ENCODE data around the gene PPARGC1A.
A peak's percentile ranks its signal among the peaks of the same experiment; 100 is the strongest.

Gene PPARGC1A

DNA sequence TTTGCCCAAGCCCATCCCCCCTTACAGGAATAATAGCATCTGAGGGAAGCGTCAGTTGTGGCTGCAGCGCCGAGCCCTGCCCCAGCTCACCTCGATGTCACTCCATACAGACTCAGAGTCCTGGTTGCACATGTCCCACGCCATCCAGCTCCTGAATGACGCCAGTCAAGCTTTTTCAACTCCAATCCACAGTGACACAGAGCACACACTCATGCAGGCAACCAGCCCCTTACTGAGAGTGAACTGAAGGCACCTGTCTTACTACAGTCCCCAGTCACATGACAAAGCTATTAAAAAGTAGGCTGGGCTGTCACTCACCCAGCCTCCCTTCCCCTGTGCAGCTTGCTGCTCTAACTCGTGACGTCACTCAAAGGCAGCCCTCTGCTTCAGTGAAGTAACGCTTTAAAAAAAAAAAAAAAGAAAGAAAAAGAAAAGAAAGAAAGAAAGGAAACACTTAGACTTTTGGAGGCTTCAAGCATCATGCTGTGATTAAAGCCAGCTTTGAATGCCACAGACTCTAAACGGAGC is at the start of gene PPARGC1A:
Gene PPARGC1A, minus strand, starts transcription at position 234 of the 528 bp plus-strand sequence. Its CDS starts 90 bp downstream, at position 144.
- peak; percentile 64 for DNase-seq (ENCODE audit: low spot score)

DNA sequence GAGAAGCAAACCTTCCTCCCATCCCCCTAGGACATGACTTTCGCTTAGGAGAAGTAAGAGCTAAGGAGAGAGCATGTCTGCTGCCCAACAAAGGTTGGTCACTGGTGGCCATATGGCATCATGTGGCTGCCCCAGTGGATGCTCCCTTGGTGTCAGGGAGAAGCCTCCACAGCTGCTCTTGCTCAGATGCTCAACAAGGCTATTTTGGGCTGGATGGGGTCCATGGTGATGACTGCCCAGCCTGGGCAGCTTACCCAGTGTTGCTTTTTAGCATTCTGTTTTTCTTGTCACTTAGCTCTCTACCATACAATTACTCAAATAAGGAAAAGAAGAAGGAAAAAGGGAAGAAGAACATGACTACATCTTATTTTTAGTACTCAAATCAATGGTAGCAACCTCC is 48.9 kb upstream of the PPARGC1A start:
- no peak for DNase-seq (ENCODE audit: low spot score)

DNA sequence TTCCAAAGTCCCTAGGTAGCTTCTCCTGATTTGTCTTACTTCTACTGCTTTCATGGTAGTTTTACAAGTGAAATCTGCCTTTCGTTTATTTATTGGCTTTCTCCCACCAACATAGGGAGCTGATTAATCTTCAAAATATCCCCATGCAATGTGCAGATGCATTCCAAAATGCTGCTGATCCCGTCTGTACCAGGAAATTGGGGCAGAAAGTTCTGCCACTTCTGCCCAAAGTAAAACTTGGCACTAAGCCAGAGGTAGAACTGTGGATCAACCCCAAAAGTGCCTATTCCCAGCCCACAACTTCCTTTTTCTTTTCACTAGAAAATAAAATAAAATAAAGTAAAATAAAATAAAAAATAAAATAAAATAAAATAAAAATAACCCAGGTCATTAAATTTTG is 47.3 kb upstream of the PPARGC1A start:
- DNase-seq (ENCODE audit: low spot score) = no peak

- DNase-seq (ENCODE audit: low spot score) = peak; percentile 50
These were observed 45.1 kb upstream of the PPARGC1A start for GRCh38 chr4:23934915-23935314.

DNA sequence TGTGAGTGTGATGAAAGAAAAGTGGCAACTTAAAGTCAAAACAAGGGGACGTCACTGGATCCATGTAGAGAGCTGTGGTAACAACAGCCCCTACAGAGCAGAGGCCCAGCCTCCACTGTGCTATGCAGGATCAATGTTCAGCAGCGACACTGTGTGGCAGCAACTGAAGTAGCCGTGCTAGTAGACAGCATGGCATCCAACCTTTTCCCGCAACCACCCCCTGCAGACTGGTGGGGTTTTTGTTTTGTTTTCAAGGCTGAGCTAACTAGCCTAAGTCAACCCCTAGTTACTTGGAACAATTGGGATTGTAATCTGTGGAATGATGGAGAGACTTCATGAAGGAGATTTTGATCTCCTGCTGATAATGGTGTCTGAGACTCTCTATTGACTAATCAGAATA is 44.4 kb upstream of the PPARGC1A start:
- DNase-seq (ENCODE audit: low spot score) = no peak

DNA sequence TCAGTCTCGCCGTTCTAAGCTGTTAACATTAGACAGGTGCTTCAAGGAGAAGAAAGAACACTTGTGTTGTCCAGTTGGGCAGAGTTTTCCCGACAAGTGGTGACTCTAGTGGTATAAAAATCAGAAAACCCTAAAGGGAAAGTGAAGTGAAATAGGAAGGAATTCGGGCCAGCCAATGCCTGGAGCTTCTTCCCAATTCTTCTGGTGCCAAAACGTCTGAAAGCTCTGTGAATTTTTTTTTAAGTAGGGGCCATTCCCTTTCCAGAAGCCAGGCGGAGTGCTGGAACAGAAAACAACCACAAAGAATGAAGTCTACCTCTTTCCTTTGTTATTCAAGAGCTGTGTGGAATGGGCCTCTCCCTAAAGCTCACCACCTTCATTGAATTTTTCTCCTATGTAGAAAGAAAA is 43.1 kb upstream of the PPARGC1A start:
- peak; percentile 60 for DNase-seq (ENCODE audit: low spot score)

GRCh38 chr4:23932186-23932585 is 42.3 kb upstream of the PPARGC1A start:
- peak; percentile 37 for DNase-seq (ENCODE audit: low spot score)

DNA sequence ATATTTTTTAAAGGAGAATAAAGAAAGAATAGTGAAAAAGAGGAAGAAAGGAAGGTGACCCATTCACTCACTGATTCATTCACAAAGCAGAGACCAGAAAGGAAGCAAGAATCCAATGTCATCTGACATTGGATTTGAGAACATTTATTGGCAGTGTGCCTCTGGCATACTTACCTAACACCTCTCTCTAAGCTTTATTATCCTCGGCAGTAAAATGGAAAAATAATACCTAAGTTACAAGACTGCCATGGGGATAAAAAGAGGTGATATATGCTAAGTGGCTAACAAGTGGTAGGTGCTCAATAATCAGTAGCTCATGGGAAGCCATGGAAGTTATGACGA is 41.6 kb upstream of the PPARGC1A start:
- DNase-seq (ENCODE audit: low spot score) = no peak

- DNase-seq (ENCODE audit: low spot score) = no peak
These were observed 41.1 kb upstream of the PPARGC1A start for GRCh38 chr4:23930750-23931488.

DNA sequence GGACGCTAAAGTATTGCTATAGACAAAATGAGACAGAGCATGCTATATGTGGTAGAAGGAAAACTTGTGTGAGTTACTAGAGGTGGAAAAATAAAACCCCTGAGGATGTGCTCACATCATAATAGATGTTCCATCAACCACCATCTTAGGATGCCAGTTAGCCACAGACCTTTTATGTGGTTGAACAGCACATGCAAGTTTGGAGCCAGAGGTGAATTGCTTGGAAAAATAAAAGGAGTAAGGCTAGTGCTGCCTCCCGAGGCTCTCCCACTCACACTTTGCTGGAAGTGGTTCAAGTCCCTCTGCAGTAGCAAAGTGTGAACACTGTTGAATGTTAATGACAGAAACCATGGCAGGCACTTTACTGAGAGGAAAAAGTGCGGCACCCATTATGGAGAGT is 39.4 kb upstream of the PPARGC1A start:
- DNase-seq (ENCODE audit: low spot score) = no peak

DNA sequence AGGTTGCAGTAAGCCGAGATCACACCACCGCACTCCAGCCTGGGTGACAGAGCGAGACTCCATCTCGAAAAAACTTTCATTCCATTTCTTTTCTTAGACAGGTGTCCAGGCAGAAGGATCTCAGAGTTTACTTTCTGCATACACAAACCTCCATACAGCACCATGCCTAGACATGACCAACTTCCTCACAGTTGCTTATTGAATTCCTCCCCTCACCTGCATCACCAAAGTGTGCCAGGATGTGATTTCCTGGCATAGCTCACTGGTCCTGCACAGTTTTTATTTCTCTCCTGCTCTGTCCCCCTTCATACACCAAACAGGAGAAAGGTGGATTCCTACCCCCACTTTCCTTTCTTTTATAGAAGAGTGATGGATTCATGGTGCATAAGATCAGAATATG is 34.7 kb upstream of the PPARGC1A start:
- no peak for DNase-seq (ENCODE audit: low spot score)

DNA sequence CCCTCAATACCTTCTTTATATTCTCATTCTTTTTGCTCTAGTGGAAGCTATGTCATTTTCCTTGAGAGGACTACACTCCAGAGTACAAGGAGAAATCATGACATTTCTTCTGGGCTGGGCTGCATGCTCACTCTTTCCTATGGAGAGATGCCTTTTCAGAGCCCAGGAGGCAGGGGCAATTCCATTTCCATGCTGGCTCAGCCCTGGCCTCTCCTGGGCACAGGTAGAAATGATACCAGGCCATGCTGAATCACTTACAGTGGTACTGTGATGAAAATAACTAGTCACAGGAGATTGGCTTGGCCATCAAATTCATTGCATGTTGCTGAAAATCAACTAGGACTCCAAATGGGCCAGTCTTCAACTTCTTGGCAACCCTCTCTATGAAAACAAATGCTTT is 34.0 kb upstream of the PPARGC1A start:
- no peak for DNase-seq (ENCODE audit: low spot score)

- DNase-seq (ENCODE audit: low spot score) = no peak
These were observed 33.3 kb upstream of the PPARGC1A start for GRCh38 chr4:23923141-23923540.

DNA sequence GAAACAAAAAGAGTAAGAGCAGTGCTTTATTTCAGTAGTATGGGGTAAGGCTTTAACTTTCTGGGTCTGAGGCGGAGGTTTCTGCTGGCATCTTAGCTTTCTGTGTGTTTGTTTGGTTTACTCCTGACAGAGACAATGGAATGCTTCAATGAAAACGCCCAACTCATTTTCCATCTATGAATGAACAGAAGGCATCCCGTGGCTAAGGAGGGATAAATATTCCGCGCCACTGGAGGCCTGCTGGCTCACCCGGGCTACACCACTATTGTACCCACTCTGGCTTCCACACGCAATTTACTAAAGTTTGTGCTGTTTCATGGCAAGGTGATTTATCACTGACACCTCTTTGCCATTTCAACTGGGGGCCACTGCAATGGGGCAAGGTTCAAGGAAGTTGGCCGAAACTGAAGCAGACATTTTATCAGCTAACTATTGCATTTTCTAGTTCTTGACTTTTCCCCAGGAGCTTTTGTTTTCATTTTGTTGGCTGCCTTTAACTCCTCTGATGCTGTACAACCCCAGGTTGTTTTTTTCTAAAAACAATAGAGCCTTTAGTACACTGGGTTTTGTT is 32.8 kb upstream of the PPARGC1A start:
- no peak for DNase-seq (ENCODE audit: low spot score)

GRCh38 chr4:23922013-23922412 is 32.2 kb upstream of the PPARGC1A start:
- no peak for DNase-seq (ENCODE audit: low spot score)

GRCh38 chr4:23921447-23921845 is 31.6 kb upstream of the PPARGC1A start:
- DNase-seq (ENCODE audit: low spot score) = no peak

GRCh38 chr4:23920716-23921446 is 31.0 kb upstream of the PPARGC1A start:
- DNase-seq (ENCODE audit: low spot score) = no peak

DNA sequence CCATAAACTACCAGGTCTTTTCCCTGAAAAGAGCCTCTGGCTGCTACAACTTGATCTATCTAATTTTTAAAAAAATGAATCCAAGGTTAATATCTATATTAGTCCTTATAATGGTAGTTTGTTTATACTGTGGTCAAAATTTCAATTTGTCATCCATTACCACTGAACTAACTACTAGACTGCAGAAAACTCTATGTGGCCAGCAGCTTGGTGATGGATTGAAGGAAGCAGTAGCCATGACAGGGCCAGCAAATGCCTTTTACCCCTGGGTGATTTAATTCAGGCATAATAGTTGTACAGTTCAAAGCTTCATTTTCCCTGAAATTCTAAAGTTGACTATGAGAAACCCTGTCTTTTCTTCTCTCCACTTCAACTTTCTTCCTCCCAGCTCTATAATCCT is 30.4 kb upstream of the PPARGC1A start:
- no peak for DNase-seq (ENCODE audit: low spot score)

DNA sequence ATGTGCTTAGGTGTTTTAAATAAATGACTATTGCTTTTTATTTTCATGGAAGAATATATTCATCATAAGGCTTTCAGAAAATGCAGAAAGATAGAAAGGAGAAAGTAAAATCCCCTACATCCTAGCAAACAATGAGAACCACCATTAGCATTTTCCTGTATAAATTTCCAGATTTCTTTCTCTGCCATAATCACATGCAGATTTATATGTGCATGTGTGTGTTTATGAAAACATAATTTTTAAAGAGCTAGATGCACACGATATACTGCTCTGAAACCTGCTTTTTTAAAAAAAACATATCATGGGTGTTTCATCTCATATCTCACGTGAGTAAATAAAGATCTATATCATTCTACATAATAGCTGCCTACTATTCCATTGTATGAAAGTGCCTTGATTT is 26.4 kb upstream of the PPARGC1A start:
- no peak for DNase-seq (ENCODE audit: low spot score)

DNA sequence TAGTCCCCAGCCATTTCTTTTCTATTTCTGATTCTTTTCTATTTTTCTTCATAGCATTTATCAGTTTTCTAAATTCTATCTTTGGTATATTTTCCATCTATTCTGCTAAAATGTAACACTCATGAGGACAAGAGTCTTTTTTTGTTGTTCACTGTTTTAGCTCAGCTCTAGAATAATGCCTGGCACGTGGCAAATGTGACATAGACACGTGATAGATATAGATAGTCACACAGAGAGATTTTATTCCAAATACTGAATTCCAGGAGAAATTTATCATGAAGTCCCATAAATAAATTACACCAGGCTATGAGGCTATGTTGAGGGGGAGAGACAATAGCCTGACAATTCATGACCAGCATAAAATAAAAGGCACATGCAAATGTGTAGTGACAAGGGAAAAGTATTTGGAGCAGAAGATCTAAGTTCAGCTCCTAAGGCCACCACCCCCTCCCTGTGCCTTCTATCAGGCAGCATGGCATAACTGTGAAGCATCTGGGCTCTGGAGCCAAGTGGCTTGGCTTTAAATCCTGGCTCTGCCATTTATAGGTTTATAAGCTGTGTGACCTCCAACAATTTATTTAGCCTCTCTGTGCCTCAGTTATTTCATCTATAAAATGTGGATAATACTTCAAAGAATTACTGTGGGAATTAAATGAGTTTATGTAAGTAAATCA is 25.7 kb upstream of the PPARGC1A start:
- no peak for DNase-seq (ENCODE audit: low spot score)

GRCh38 chr4:23911675-23912455 is 22.0 kb upstream of the PPARGC1A start:
- no peak for DNase-seq (ENCODE audit: low spot score)

DNA sequence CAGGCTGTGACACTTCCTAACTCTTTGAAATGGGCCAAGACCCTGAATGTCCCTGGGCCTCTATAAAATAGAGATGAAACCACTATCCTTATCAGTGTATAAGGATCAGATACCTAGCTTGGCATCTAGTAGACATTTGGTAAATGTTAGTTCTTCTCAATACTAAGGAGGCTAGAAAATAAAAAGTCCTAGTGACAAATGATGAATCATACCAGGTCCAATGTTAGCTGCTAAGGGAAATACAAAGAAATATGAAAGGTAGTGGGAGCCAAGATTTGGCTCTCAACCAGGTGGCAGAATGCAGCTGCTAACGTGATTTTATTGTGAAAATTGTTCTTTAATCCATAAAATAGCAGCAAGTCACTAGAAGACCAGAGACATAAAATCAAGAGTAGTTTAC is 19.8 kb upstream of the PPARGC1A start:
- DNase-seq (ENCODE audit: low spot score) = no peak
